HepG2 (cell line): ENCODE results near the gene GAGE10. TPM values are rescaled to one million over a fixed set of nuclear protein-coding genes. Genes with fewer than 3 reads are reported as not detected.

Experiments
- ATAC-seq: fragments of 200-7000 bp; cut with Tn5 transposase; 3 replicates; pipeline ENCODE4 v1.9.1; 2020; ENCODE audit warnings: mild to moderate bottlenecking, moderate library complexity
- BruUV-seq: library from RNA; stranded (reverse); fragments of 400-500 nt; replicated peaks from 2 replicates; lab custom pipeline; 2021; lab: Mats Ljungman, UMichigan
- CTCF ChIA-PET: fragments of 300-600 bp; formaldehyde crosslinking; extraction: SDS; loops from one replicate; lab custom pipeline; 2021; ENCODE audit warnings: low total read pairs, inconsistent platforms, low intra/inter-chr PET ratio; lab: Yijun Ruan, JAX
- POLR2A ChIA-PET: fragments of 350-600 bp; sonication (Branson Sonifier 250); formaldehyde crosslinking; loops from one replicate; lab custom pipeline; 2020; ENCODE audit warnings: antibody characterized with exemption, inconsistent platforms; lab: Yijun Ruan, JAX
- DNase-seq: peaks from one replicate; pipeline ENCODE4 v3.0.0-alpha.2; 2015; ENCODE audit warnings: low spot score
- FAIRE-seq: peaks from 3 replicates; lab custom pipeline; 2011; peaks lifted over from hg19 to GRCh38; lab: Jason Lieb, UNC
- H2AFZ ChIP-seq: one replicate; pipeline ENCODE4 v1.6.1; 2011; ENCODE audit warnings: low read length, inconsistent platforms
- H3K27ac ChIP-seq: fragments of 300-600 bp; 3 replicates; pipeline ENCODE4 v1.8.0; 2011; ENCODE audit warnings: mixed run types, mild to moderate bottlenecking, mixed read lengths, low read length, inconsistent platforms; ENCODE audit not compliant: insufficient read depth; ENCODE audit errors: extremely low read length
- H3K27me3 ChIP-seq, 2 experiments: fragments of 200-600 bp in 1 of 2; 2 replicates in 1 of 2; 3 replicates in 1 of 2; pipeline versions ENCODE4 v1.6.0 to v1.8.0; 2011; ENCODE audit warnings: low read length in 2 of 2, mild to moderate bottlenecking in 2 of 2, moderate library complexity in 2 of 2, inconsistent platforms in 1 of 2; ENCODE audit not compliant: insufficient read depth in 2 of 2, control insufficient read depth in 1 of 2
- H3K36me3 ChIP-seq, 2 experiments: fragments of 200-600 bp in 1 of 2; replicated peaks in 1 of 2; 2 replicates in 1 of 2; 3 replicates in 1 of 2; pipeline versions ENCODE4 v1.5.1 to v1.8.0; 2011; ENCODE audit warnings: low read length in 2 of 2, inconsistent platforms in 1 of 2; ENCODE audit not compliant: insufficient read depth in 2 of 2, control insufficient read depth in 1 of 2
- H3K4me1 ChIP-seq: 2 replicates; pipeline ENCODE4 v1.5.1; 2012; ENCODE audit warnings: low read length, inconsistent platforms; ENCODE audit not compliant: insufficient read depth
- H3K4me2 ChIP-seq: 2 replicates; pipeline ENCODE4 v1.6.0; 2011; ENCODE audit warnings: low read depth, low read length, inconsistent platforms
- H3K4me3 ChIP-seq, 3 experiments: fragments of 200-600 bp in 1 of 3; sonication (generic), shearing (Covaris generic) in 1 of 3; replicated peaks in 1 of 3; 2 replicates each; pipeline ENCODE4 v1.5.1; 2011 to 2016; ENCODE audit warnings: low read length in 3 of 3, inconsistent platforms in 2 of 3, low read depth in 2 of 3, mild to moderate bottlenecking in 2 of 3, control low read depth in 1 of 3, mixed read lengths in 1 of 3; ENCODE audit not compliant: insufficient read depth in 1 of 3
- H3K79me2 ChIP-seq: one replicate; pipeline ENCODE4 v1.6.1; 2011; ENCODE audit warnings: low read length, inconsistent platforms; ENCODE audit not compliant: insufficient read depth
- H3K9ac ChIP-seq: 2 replicates; pipeline ENCODE4 v1.6.0; 2011; ENCODE audit warnings: mild to moderate bottlenecking, low read depth, low read length, inconsistent platforms; ENCODE audit not compliant: insufficient read depth
- H3K9me3 ChIP-seq: 2 replicates; pipeline ENCODE4 v1.5.1; 2012; ENCODE audit warnings: mild to moderate bottlenecking, low read length
- H4K20me1 ChIP-seq: 2 replicates; pipeline ENCODE4 v1.6.0; 2011; ENCODE audit warnings: inconsistent platforms, mild to moderate bottlenecking, low read length, moderate library complexity; ENCODE audit not compliant: insufficient read depth
- AHR ChIP-seq: IDR thresholded peaks from 2 replicates; pipeline ENCODE4 v1.6.1; 2018; ENCODE audit warnings: missing genetic modification reagents, missing compliant biosample characterization
- FOXP1 ChIP-seq, 2 experiments: fragments of 450-650 bp in 1 of 2; IDR thresholded peaks; 2 replicates each; pipeline ENCODE4 v1.6.1; 2017 to 2018; ENCODE audit warnings: antibody characterized with exemption in 1 of 2
- GZF1 ChIP-seq: sonication (generic); formaldehyde crosslinking; IDR thresholded peaks from 2 replicates; pipeline ENCODE4 v1.5.1; 2020; ENCODE audit warnings: mild to moderate bottlenecking, missing genetic modification reagents
- HOXA9 ChIP-seq: sonication (generic); formaldehyde crosslinking; IDR thresholded peaks from 2 replicates; pipeline ENCODE4 v1.8.1; 2022; ENCODE audit warnings: missing genetic modification reagents, mild to moderate bottlenecking, moderate library complexity, borderline replicate concordance
- JUNB ChIP-seq: sonication (generic); formaldehyde crosslinking; IDR thresholded peaks from 2 replicates; pipeline ENCODE4 v1.8.0; 2022; ENCODE audit warnings: missing genetic modification reagents, mild to moderate bottlenecking, borderline replicate concordance
- KMT2B ChIP-seq: IDR thresholded peaks from 2 replicates; pipeline ENCODE4 v1.6.1; 2016; ENCODE audit warnings: missing genetic modification reagents, missing compliant biosample characterization
- MAFK ChIP-seq, 2 experiments: IDR thresholded peaks in 1 of 2; conservative IDR thresholded peaks in 1 of 2; 2 replicates each; pipeline ENCODE4 v1.6.1; 2011; ENCODE audit warnings: improper control_type of control experiment in 2 of 2, low read length in 2 of 2
- MBNL3 ChIP-seq: fragments of 250-450 bp; sonication (Bioruptor Pico); conservative IDR thresholded peaks from 2 replicates; pipeline ENCODE4 v1.8.0; 2022; ENCODE audit warnings: mild to moderate bottlenecking, inconsistent platforms
- NONO ChIP-seq, 2 experiments: fragments of 450-650 bp in 1 of 2; sonication (generic) in 1 of 2; formaldehyde crosslinking in 1 of 2; IDR thresholded peaks in 1 of 2; conservative IDR thresholded peaks in 1 of 2; 2 replicates each; pipeline versions ENCODE4 v1.6.1 to v1.8.0; 2017 to 2022; ENCODE audit warnings: mild to moderate bottlenecking in 1 of 2, missing genetic modification reagents in 1 of 2, moderate library complexity in 1 of 2
- RARG ChIP-seq: sonication (generic); formaldehyde crosslinking; IDR thresholded peaks from 2 replicates; pipeline ENCODE4 v1.4.0; 2020; ENCODE audit warnings: low read depth, mild to moderate bottlenecking, missing genetic modification reagents
- RFXANK ChIP-seq: IDR thresholded peaks from 2 replicates; pipeline ENCODE4 v1.6.1; 2016
- SMAD9 ChIP-seq: sonication (generic); formaldehyde crosslinking; IDR thresholded peaks from 2 replicates; pipeline ENCODE4 v1.5.1; 2020; ENCODE audit warnings: mild to moderate bottlenecking, missing genetic modification reagents
- SNRNP70 ChIP-seq: fragments of 200-400 bp; formaldehyde crosslinking; IDR thresholded peaks from 2 replicates; pipeline ENCODE4 v1.6.1; 2017; ENCODE audit warnings: mild to moderate bottlenecking, low read depth, low read length, moderate library complexity
- SOX13 ChIP-seq, 3 experiments: fragments of 450-650 bp in 1 of 3; sonication (generic) in 1 of 3; formaldehyde crosslinking in 1 of 3; IDR thresholded peaks in 2 of 3; conservative IDR thresholded peaks in 1 of 3; 2 replicates each; pipeline versions ENCODE4 v1.5.0 to v1.6.1; 2016 to 2020; ENCODE audit warnings: antibody characterized with exemption in 1 of 3, mild to moderate bottlenecking in 1 of 3, missing compliant biosample characterization in 1 of 3, missing genetic modification reagents in 1 of 3, moderate library complexity in 1 of 3
- SP2 ChIP-seq: sonication (generic); formaldehyde crosslinking; IDR thresholded peaks from 2 replicates; pipeline ENCODE4 v1.5.1; 2020; ENCODE audit warnings: mild to moderate bottlenecking, missing genetic modification reagents
- SSRP1 ChIP-seq: IDR thresholded peaks from 2 replicates; pipeline ENCODE4 v1.6.1; 2016; ENCODE audit warnings: control low read depth
- ZC3H4 ChIP-seq: sonication (generic); formaldehyde crosslinking; IDR thresholded peaks from 2 replicates; pipeline ENCODE4 v1.4.0; 2020; ENCODE audit warnings: missing genetic modification reagents, borderline replicate concordance
- ZMYM4 ChIP-seq: sonication (generic); formaldehyde crosslinking; IDR thresholded peaks from 2 replicates; pipeline ENCODE4 v1.8.1; 2023; ENCODE audit warnings: mild to moderate bottlenecking, missing genetic modification reagents
- ZNF296 ChIP-seq: sonication (generic); formaldehyde crosslinking; conservative IDR thresholded peaks from 2 replicates; pipeline ENCODE4 v1.5.0; 2020; ENCODE audit warnings: mild to moderate bottlenecking, missing genetic modification reagents
- ZNF576 ChIP-seq: sonication (generic); formaldehyde crosslinking; IDR thresholded peaks from 2 replicates; pipeline ENCODE4 v1.4.0; 2020; ENCODE audit warnings: mild to moderate bottlenecking, missing genetic modification reagents
- ZNF777 ChIP-seq: sonication (generic); formaldehyde crosslinking; IDR thresholded peaks from 2 replicates; pipeline ENCODE4 v1.4.0; 2020; ENCODE audit warnings: missing genetic modification reagents
- ZSCAN20 ChIP-seq: sonication (generic); formaldehyde crosslinking; IDR thresholded peaks from 2 replicates; pipeline ENCODE4 v1.4.0; 2020; ENCODE audit warnings: missing genetic modification reagents, mild to moderate bottlenecking, borderline replicate concordance
- ZUFSP ChIP-seq: sonication (generic); formaldehyde crosslinking; IDR thresholded peaks from 2 replicates; pipeline ENCODE4 v1.9.0; 2021; ENCODE audit warnings: missing genetic modification reagents, mild to moderate bottlenecking, borderline replicate concordance
- WGBS: methylation state at CpG from one replicate; pipeline ENCODE4 v1.1.6; 2017; ENCODE audit warnings: low lambda C conversion rate; 5-methylcytosine and 5-hydroxymethylcytosine counted together
- in situ Hi-C: cut with HindIII; loops from 2 replicates; pipeline ENCODE4 v1.10.0; 2017; ENCODE audit warnings: low pct_unique_long_range_greater_than_20kb; ENCODE audit not compliant: extremely low pct_ligation_motif_present
- intact Hi-C: fragments of 100-400 bp; cut with micrococcal nuclease; formaldehyde crosslinking; loops from one replicate; pipeline ENCODE4 v1.10.0; 2022; ENCODE audit not compliant: unreplicated experiment
- polyA plus RNA-seq, 8 experiments: library from polyadenylated mRNA; depleted of rRNA in 3 of 8; stranded (reverse) in 7 of 8; unstranded in 1 of 8; fragments of >200 nt; fragmentation: Illumina TruSeq in 4 of 8; extraction: Trizol in 4 of 8; gene quantifications; 2 replicates each; pipeline versions ENCODE4 v1.2.1 to v1.2.3, GENCODE V29; 2011 to 2016; ENCODE audit warnings: low read depth in 4 of 8, missing spikeins in 1 of 8, mixed read lengths in 1 of 8; ENCODE audit not compliant: insufficient read depth in 1 of 8
- total RNA-seq, 5 experiments: library from RNA; depleted of rRNA; stranded (reverse); fragments of >200 nt; fragmentation: Illumina TruSeq; extraction: Trizol; gene quantifications; 2 replicates each; pipeline ENCODE4 v1.2.3, GENCODE V29; 2016; ENCODE audit warnings: low read depth in 1 of 5

The GAGE10 gene
- total and polyA plus RNA-seq, 2 of the 13 experiments (the other 11 are each of a cell fraction or from before 2014, with no cell fraction given) = not detected

GRCh38 chrX:49269010-49269766 lies 34.3 kb upstream of the GAGE10 start:
- no peaks in the 10 kb centered on the region; a peak in 1 of 5 replicates for H3K27me3 ChIP-seq
- intact Hi-C loops (loop anchor here (5.0 kb wide), 1 partner anchor 77 kb away; no protein-coding TSS in a partner anchor), in situ Hi-C loops (no loop called here)
- FAIRE-seq = peak; percentile 92
- ATAC-seq = peak; percentile 94
- POLR2A ChIA-PET = interaction anchor here (0.8 to 2.2 kb wide), 10 partner anchors 11 to 609 kb away, joined by 3 to 21 read pairs (median 5); partner anchors contain the start of gene CCDC22
- H2AFZ ChIP-seq = peak overlapping the region; percentile 42
- H3K9me3 ChIP-seq = no peaks in the 10 kb centered on the region
- BruUV-seq = no TSS peak
- H3K4me1 ChIP-seq = peaks cover 43% of the 10 kb centered on the region
- no peaks in the 10 kb centered on the region for H4K20me1 ChIP-seq
- H3K4me3 ChIP-seq = peak overlapping the region; percentile 57 to 82 (median 71); a peak in 5 of 6 replicates
- peak overlapping the region; percentile 89 for H3K4me2 ChIP-seq
- H3K79me2 ChIP-seq = peaks cover 12% of the 10 kb centered on the region
- peak overlapping the region; percentile 85 for H3K9ac ChIP-seq
- DNase-seq = peak; percentile 94
- no peaks in the 10 kb centered on the region for H3K36me3 ChIP-seq
- WGBS = under 1% methylated on average over 45 of the region's 45 CpGs
- H3K27ac ChIP-seq = peak overlapping the region; percentile 91
- CTCF ChIA-PET = no interaction called here
- TF ChIP-seq SSRP1 (CRISPR knock-in tag) = no peak
- no peak for TF ChIP-seq AHR (CRISPR knock-in tag)
- peak; percentile 94 for TF ChIP-seq SP2 (CRISPR knock-in tag)
- no peak for TF ChIP-seq RFXANK (CRISPR knock-in tag)
- no peak for TF ChIP-seq ZNF777 (CRISPR knock-in tag)
- TF ChIP-seq ZNF576 (CRISPR knock-in tag) = no peak
- TF ChIP-seq ZSCAN20 (CRISPR knock-in tag) = no peak
- TF ChIP-seq ZNF296 (CRISPR knock-in tag) = no peak
- no peak for TF ChIP-seq SOX13 (IDR thresholded peaks at IDR 0.05)
- no peak for TF ChIP-seq SOX13 (CRISPR knock-in tag; conservative IDR thresholded peaks at IDR 0.05 in 1 of 2, IDR thresholded peaks at IDR 0.05 in 1 of 2)
- TF ChIP-seq ZMYM4 (CRISPR knock-in tag) = peak; percentile 39; the same call in 1 of the 2 replicates
- TF ChIP-seq HOXA9 (CRISPR knock-in tag) = no peak
- TF ChIP-seq JUNB (CRISPR knock-in tag) = no peak
- no peak for TF ChIP-seq FOXP1 (IDR thresholded peaks at IDR 0.05)
- no peak for TF ChIP-seq FOXP1 (CRISPR knock-in tag; IDR thresholded peaks at IDR 0.05)
- no peak for TF ChIP-seq ZUFSP
- no peak for TF ChIP-seq ZC3H4 (CRISPR knock-in tag)
- TF ChIP-seq MAFK (conservative IDR thresholded peaks at IDR 0.05 in 1 of 2, IDR thresholded peaks at IDR 0.05 in 1 of 2; ENCODE audit: low read length in 2 of 2) = no peak
- no peak for TF ChIP-seq SMAD9 (CRISPR knock-in tag)
- no peak for TF ChIP-seq RARG
- no peak for TF ChIP-seq SNRNP70
- no peak for TF ChIP-seq GZF1 (CRISPR knock-in tag)
- no peak for TF ChIP-seq NONO (IDR thresholded peaks at IDR 0.05)
- TF ChIP-seq NONO (CRISPR knock-in tag; conservative IDR thresholded peaks at IDR 0.05) = 0 out of 2 replicates have a peak, but pooled peaks have one; percentile 4
- no peak for TF ChIP-seq MBNL3
- peak; percentile 30; the same call in 1 of the 2 replicates for TF ChIP-seq KMT2B
